BLaER1 (cell line): ENCODE results near the gene LAMB1.
"Not testable (repeated sequence)": the region's sequence is repeated elsewhere in the genome, so short reads cannot be mapped to it uniquely, and the experiment has no call there.

Experiments
- H3K27ac ChIP-seq: shearing (Covaris generic); formaldehyde crosslinking; 2 replicates; pipeline ENCODE4 v1.8.1; 2022
- H3K27me3 ChIP-seq: shearing (Covaris generic); formaldehyde crosslinking; 2 replicates; pipeline ENCODE4 v1.8.1; 2022
- H3K36me3 ChIP-seq: shearing (Covaris generic); formaldehyde crosslinking; 2 replicates; pipeline ENCODE4 v1.8.1; 2022
- H3K4me1 ChIP-seq: shearing (Covaris generic); formaldehyde crosslinking; 2 replicates; pipeline ENCODE4 v1.8.1; 2022
- H3K4me2 ChIP-seq: shearing (Covaris generic); formaldehyde crosslinking; 2 replicates; pipeline ENCODE4 v1.8.1; 2022
- H3K4me3 ChIP-seq: shearing (Covaris generic); formaldehyde crosslinking; 2 replicates; pipeline ENCODE4 v1.8.1; 2022
- H3K9ac ChIP-seq: shearing (Covaris generic); formaldehyde crosslinking; 2 replicates; pipeline ENCODE4 v1.8.1; 2022
- H3K9me3 ChIP-seq: shearing (Covaris generic); formaldehyde crosslinking; 2 replicates; pipeline ENCODE4 v1.8.1; 2022
- H4K20me1 ChIP-seq: shearing (Covaris generic); formaldehyde crosslinking; 2 replicates; pipeline ENCODE4 v1.8.1; 2022
- Cebpa-rat ChIP-seq: shearing (Covaris generic); IDR thresholded peaks from 2 replicates; pipeline ENCODE4 v1.8.1; 2022

Gene LAMB1

GRCh38 chr7:107907790-107908189 is 95.2 kb downstream of the LAMB1 start:
- Histone ChIP-seq H4K20me1 (peaks cover 23% of the 10 kb centered on the region), H3K27ac (no peak overlapping the region), H3K4me1 (no peaks in the 10 kb centered on the region), H3K4me2 (no peak overlapping the region), H3K9me3 (no peaks in the 10 kb centered on the region), H3K4me3 (no peak overlapping the region), H3K27me3 (no peaks in the 10 kb centered on the region), H3K36me3 (peaks cover 100% of the 10 kb centered on the region), H3K9ac (no peak overlapping the region)
- TF ChIP-seq Cebpa-rat, result no peak

GRCh38 chr7:107902381-107902780 is 100.6 kb downstream of the LAMB1 start:
- Histone ChIP-seq H3K4me3 (no peak overlapping the region), H3K36me3 (peaks cover 81% of the 10 kb centered on the region), H4K20me1 (peaks cover 67% of the 10 kb centered on the region), H3K9me3 (no peaks in the 10 kb centered on the region), H3K4me2 (no peak overlapping the region), H3K9ac (no peak overlapping the region), H3K4me1 (no peaks in the 10 kb centered on the region), H3K27me3 (no peaks in the 10 kb centered on the region), H3K27ac (no peak overlapping the region)
- TF ChIP-seq Cebpa-rat, result no peak

- Histone ChIP-seq H3K9ac (no peak overlapping the region), H3K36me3 (peaks cover 81% of the 10 kb centered on the region), H3K27ac (no peak overlapping the region), H3K4me3 (no peak overlapping the region), H4K20me1 (peaks cover 86% of the 10 kb centered on the region), H3K9me3 (no peaks in the 10 kb centered on the region), H3K4me1 (no peaks in the 10 kb centered on the region), H3K27me3 (no peaks in the 10 kb centered on the region), H3K4me2 (no peak overlapping the region)
- no peak for TF ChIP-seq Cebpa-rat
Measured at GRCh38 chr7:107900496-107901015, 102.4 kb downstream of the LAMB1 start.

- Histone ChIP-seq H3K4me2 (no peak overlapping the region), H3K9me3 (no peaks in the 10 kb centered on the region), H4K20me1 (peaks cover 100% of the 10 kb centered on the region), H3K9ac (no peak overlapping the region), H3K4me1 (no peaks in the 10 kb centered on the region), H3K36me3 (peaks cover 80% of the 10 kb centered on the region), H3K27ac (no peak overlapping the region), H3K4me3 (no peak overlapping the region), H3K27me3 (no peaks in the 10 kb centered on the region)
- TF ChIP-seq Cebpa-rat, result no peak
Measured at GRCh38 chr7:107898997-107899594, 103.9 kb downstream of the LAMB1 start.

- H3K4me1 ChIP-seq, result peaks cover 28% of the 10 kb centered on the region
- H3K27ac ChIP-seq, H3K9me3 ChIP-seq, H3K27me3 ChIP-seq: not testable (repeated sequence)
- H3K36me3 ChIP-seq, result peaks cover 37% of the 10 kb centered on the region
- peak overlapping the region; percentile 89; the same call in 1 of the 2 replicates for H3K9ac ChIP-seq
- peak overlapping the region; percentile 93 for H3K4me2 ChIP-seq
- peak overlapping the region; percentile 93 for H3K4me3 ChIP-seq
- peaks cover 61% of the 10 kb centered on the region for H4K20me1 ChIP-seq
Measured at GRCh38 chr7:107892367-107892741, 110.6 kb downstream of the LAMB1 start.

GRCh38 chr7:107891636-107892366 is 111.2 kb downstream of the LAMB1 start:
- TF ChIP-seq Cebpa-rat, result no peak
- H3K36me3 ChIP-seq, result peaks cover 32% of the 10 kb centered on the region
- peak overlapping the region; percentile 93 for H3K4me2 ChIP-seq

GRCh38 chr7:107890962-107891635 is 111.9 kb downstream of the LAMB1 start, which contains the start of gene DLD:
Gene DLD (plus strand): TSS chr7:107891183. CDS start chr7:107891251, 68 bp downstream.
- H3K9ac ChIP-seq, result peak within 1 kb of the TSS; percentile 89
- H3K4me3 ChIP-seq, result peak within 1 kb of the TSS; percentile 93
- H3K4me2 ChIP-seq, result peak within 1 kb of the TSS; percentile 93
- peak within 1 kb of the TSS; percentile 89 for H3K27ac ChIP-seq
- peaks cover 25% of the 10 kb centered on the region for H3K36me3 ChIP-seq
- peaks cover 10% of the 10 kb centered on the region for H3K9me3 ChIP-seq
- H3K4me1 ChIP-seq, result peaks cover 28% of the 10 kb centered on the region
- no peaks in the 10 kb centered on the region for H3K27me3 ChIP-seq
- peaks cover 49% of the 10 kb centered on the region for H4K20me1 ChIP-seq
- TF ChIP-seq Cebpa-rat, result no peak

More at GRCh38 chr7:107891636-107892366, 111.2 kb downstream of the LAMB1 start:
- Histone ChIP-seq H4K20me1 (peaks cover 56% of the 10 kb centered on the region), H3K9me3 (peaks cover 10% of the 10 kb centered on the region), H3K4me1 (peaks cover 28% of the 10 kb centered on the region), H3K4me3 (peak overlapping the region; percentile 93), H3K9ac (peak overlapping the region; percentile 89), H3K27ac (peak overlapping the region; percentile 89), H3K27me3 (no peaks in the 10 kb centered on the region)

GRCh38 chr7:107890493-107890961 is 112.4 kb downstream of the LAMB1 start:
- Histone ChIP-seq H3K9me3 (peaks cover 10% of the 10 kb centered on the region), H4K20me1 (peaks cover 43% of the 10 kb centered on the region), H3K27ac (peak overlapping the region; percentile 89; the same call in 1 of the 2 replicates), H3K4me1 (peaks cover 28% of the 10 kb centered on the region), H3K9ac (peak overlapping the region; percentile 89), H3K4me2 (peak overlapping the region; percentile 93), H3K36me3 (peaks cover 19% of the 10 kb centered on the region), H3K4me3 (peak overlapping the region; percentile 93), H3K27me3 (no peaks in the 10 kb centered on the region)
- TF ChIP-seq Cebpa-rat, result no peak

GRCh38 chr7:107889992-107890391 is 113.0 kb downstream of the LAMB1 start:
- peaks cover 38% of the 10 kb centered on the region for H4K20me1 ChIP-seq
- peaks cover 10% of the 10 kb centered on the region for H3K9me3 ChIP-seq
- H3K27ac ChIP-seq, result no peak overlapping the region
- peak overlapping the region; percentile 93; the same call in 1 of the 2 replicates for H3K4me2 ChIP-seq
- H3K9ac ChIP-seq, result no peak overlapping the region
- no peaks in the 10 kb centered on the region for H3K27me3 ChIP-seq
- peaks cover 28% of the 10 kb centered on the region for H3K4me1 ChIP-seq
- TF ChIP-seq Cebpa-rat, result no peak
- no peak overlapping the region for H3K4me3 ChIP-seq
- peaks cover 14% of the 10 kb centered on the region for H3K36me3 ChIP-seq

- not testable (repeated sequence) for H3K27me3 ChIP-seq, H3K9me3 ChIP-seq, H3K27ac ChIP-seq, H3K9ac ChIP-seq, H3K4me3 ChIP-seq, H3K4me2 ChIP-seq, H3K36me3 ChIP-seq
- Histone ChIP-seq H3K4me1 (peaks cover 18% of the 10 kb centered on the region), H4K20me1 (peaks cover 17% of the 10 kb centered on the region)
Measured at GRCh38 chr7:107887827-107888226, 115.1 kb downstream of the LAMB1 start.
